SK-N-MC (cell line): ENCODE results near the gene PIK3CB.
"Not testable (repeated sequence)": the region's sequence is repeated elsewhere in the genome, so short reads cannot be mapped to it uniquely, and the experiment has no call there.

ENCODE experiments used
- EZH2 ChIP-seq: fragments of 200-600 bp; sonication (generic); IDR thresholded peaks from one replicate; pipeline ENCODE4 v1.6.1; 2017; ENCODE audit warnings: antibody characterized with exemption
- POLR2AphosphoS5 ChIP-seq: IDR thresholded peaks from 2 replicates; pipeline ENCODE4 v1.6.1; 2012; ENCODE audit warnings: mild to moderate bottlenecking, low read depth, low read length, borderline replicate concordance

DNA sequence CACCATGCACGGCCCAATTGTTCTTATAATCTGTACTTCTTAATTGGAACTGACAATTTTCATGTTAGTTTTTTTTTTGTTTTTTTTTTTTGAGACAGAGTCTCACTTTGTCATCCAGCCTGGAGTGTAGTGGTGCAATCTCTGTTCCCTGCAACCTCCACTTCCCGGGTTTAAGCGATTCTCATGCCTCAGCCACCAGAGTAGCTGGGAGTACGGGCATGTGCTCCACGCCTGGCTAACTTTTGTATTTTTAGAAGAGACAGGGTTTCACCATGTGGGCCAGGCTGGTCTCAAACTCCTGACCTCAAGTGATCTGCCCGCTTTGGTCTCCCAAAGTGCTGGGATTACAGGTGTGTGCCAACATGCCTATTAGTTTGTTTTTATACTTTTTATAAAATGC is 153.8 kb downstream of the PIK3CB start:
- not testable (repeated sequence) for TF ChIP-seq POLR2AphosphoS5, EZH2
